Upper lobe of left lung (tissue), 6 donors: ENCODE measurements around the gene NOLC1. TPM values are rescaled to one million over a fixed set of nuclear protein-coding genes. Genes with fewer than 3 reads are reported as not detected.
"Not testable (repeated sequence)": the region's sequence is repeated elsewhere in the genome, so short reads cannot be mapped to it uniquely, and the experiment has no call there.

Source experiments
- ATAC-seq, 2 donors: fragments of 200-7000 bp; cut with Tn5 transposase; one replicate each; pipeline ENCODE4 v1.9.1; 2022; ENCODE audit warnings: mild to moderate bottlenecking in 2 of 2, moderate library complexity in 2 of 2; ENCODE audit not compliant: low FRiP score in 2 of 2
- DNase-seq, 2 donors: peaks; one replicate each; pipeline ENCODE4 v3.0.0-alpha.2; 2019 to 2020
- H3K27ac ChIP-seq, 4 donors: fragments of 200-600 bp; sonication (generic); one replicate each; pipeline ENCODE4 v1.5.1; 2016 to 2019
- H3K27me3 ChIP-seq, 4 donors: fragments of 200-600 bp; sonication (generic); one replicate each; pipeline ENCODE4 v1.5.1; 2017 to 2019
- H3K36me3 ChIP-seq, 4 donors: fragments of 200-600 bp; sonication (generic); one replicate each; pipeline ENCODE4 v1.5.1; 2016 to 2019
- H3K4me1 ChIP-seq, 4 donors: fragments of 200-600 bp; sonication (generic); one replicate each; pipeline ENCODE4 v1.5.1; 2018 to 2019
- H3K4me3 ChIP-seq, 4 donors: fragments of 200-600 bp; sonication (generic); one replicate each; pipeline ENCODE4 v1.5.1; 2017 to 2019; ENCODE audit warnings: mild to moderate bottlenecking in 2 of 4, moderate library complexity in 1 of 4
- H3K9me3 ChIP-seq, 4 donors: fragments of 200-600 bp; sonication (generic); one replicate each; pipeline ENCODE4 v1.5.1; 2018 to 2019
- EP300 ChIP-seq, 4 donors: sonication (generic); formaldehyde crosslinking; IDR thresholded peaks; one replicate each; pipeline ENCODE4 v1.5.1; 2017; ENCODE audit warnings: antibody characterized with exemption in 4 of 4, control low read depth in 2 of 4
- POLR2A ChIP-seq, 4 donors: fragments of 450-650 bp; IDR thresholded peaks; one replicate each; pipeline ENCODE4 v1.5.1; 2016 to 2017; ENCODE audit warnings: antibody characterized with exemption in 4 of 4, mild to moderate bottlenecking in 2 of 4
- POLR2AphosphoS5 ChIP-seq, 2 donors: sonication (generic); formaldehyde crosslinking; IDR thresholded peaks; one replicate each; pipeline ENCODE4 v1.5.1; 2017; ENCODE audit warnings: antibody characterized with exemption in 2 of 2
- WGBS, 2 donors: methylation state at CpG; one replicate each; pipeline ENCODE4 v1.1.5; 2017 to 2018; 5-methylcytosine and 5-hydroxymethylcytosine counted together
- total RNA-seq, 6 donors: library from RNA; depleted of rRNA in 4 of 6; stranded (reverse); fragments of >200 nt in 4 of 6; gene quantifications; one replicate each; pipeline versions ENCODE4 v1.1.0 to v1.2.1, GENCODE V29; 2016 to 2021
- TF ChIP-seq, protein P1 (sequence below), 6 experiments: fragments of 450-650 bp in 4 of 6; fragments of 200-600 bp in 2 of 6; sonication (generic) in 2 of 6; IDR thresholded peaks; one replicate each; pipeline ENCODE4 v1.5.1; 2016 to 2019; ENCODE audit warnings: antibody characterized with exemption in 6 of 6
- donor health status: DM: no; HTN: no; CAD: no; lungs with moderate emphysema.
- donor health status: DM: no; HTN: yes; CAD: no; lungs with severe emphysema.

Gene NOLC1
- total RNA-seq, 6 donors from 2014 or later = 21.4 to 72.8 (median 44.3) TPM

DNA sequence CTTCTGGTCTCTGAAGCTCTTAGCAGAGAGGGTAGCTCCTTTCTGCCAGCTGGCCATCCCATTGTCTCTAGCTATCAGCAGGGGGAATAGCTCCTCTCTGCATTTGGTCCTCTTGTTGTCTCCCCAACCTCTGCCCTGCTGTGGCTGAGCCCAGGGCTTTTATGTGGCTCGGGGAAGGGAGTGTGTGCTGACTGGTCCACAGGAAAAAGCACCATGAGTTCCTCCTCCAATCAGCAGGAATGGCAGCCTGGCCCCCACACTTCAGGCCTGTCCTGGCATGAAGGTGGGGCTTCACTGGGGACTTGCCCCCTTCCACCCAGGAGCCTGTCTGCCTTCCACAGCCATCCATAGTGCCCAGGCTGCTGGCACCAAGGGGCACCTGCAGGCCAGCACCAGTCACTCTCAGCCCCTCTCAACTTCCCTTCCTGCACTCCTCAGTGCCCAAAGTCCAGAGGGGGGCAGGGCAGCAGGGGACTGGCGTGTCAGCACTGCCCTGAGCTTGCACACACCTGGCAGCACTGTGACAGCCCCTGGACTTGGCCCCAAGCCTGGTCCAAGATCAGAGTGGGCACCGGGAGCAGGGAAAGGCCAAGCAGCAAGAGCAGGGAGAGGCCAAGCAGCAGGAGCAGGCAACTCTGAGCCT is 36.2 kb downstream of the NOLC1 start:
- ATAC-seq = peak in 1 of 2 donors; percentile 57
- WGBS, 2 donors = 37 to 78% methylated on average over 2 to 3 of the region's 3 CpGs
- no peaks in the 10 kb centered on the region for H3K9me3 ChIP-seq
- no peak overlapping the region for H3K4me3 ChIP-seq
- H3K4me1 ChIP-seq = peaks cover 0 to 11% (median 2%) of the 10 kb centered on the region in 4 donors
- H3K27ac ChIP-seq = no peak overlapping the region
- no peak for DNase-seq
- H3K36me3 ChIP-seq = no peaks in the 10 kb centered on the region
- no peaks in the 10 kb centered on the region for H3K27me3 ChIP-seq
- TF ChIP-seq POLR2AphosphoS5 (IDR thresholded peaks at IDR 0.05) = no peak
- no peak for TF ChIP-seq EP300 (IDR thresholded peaks at IDR 0.05)
- TF ChIP-seq POLR2A (IDR thresholded peaks at IDR 0.05) = no peak

DNA sequence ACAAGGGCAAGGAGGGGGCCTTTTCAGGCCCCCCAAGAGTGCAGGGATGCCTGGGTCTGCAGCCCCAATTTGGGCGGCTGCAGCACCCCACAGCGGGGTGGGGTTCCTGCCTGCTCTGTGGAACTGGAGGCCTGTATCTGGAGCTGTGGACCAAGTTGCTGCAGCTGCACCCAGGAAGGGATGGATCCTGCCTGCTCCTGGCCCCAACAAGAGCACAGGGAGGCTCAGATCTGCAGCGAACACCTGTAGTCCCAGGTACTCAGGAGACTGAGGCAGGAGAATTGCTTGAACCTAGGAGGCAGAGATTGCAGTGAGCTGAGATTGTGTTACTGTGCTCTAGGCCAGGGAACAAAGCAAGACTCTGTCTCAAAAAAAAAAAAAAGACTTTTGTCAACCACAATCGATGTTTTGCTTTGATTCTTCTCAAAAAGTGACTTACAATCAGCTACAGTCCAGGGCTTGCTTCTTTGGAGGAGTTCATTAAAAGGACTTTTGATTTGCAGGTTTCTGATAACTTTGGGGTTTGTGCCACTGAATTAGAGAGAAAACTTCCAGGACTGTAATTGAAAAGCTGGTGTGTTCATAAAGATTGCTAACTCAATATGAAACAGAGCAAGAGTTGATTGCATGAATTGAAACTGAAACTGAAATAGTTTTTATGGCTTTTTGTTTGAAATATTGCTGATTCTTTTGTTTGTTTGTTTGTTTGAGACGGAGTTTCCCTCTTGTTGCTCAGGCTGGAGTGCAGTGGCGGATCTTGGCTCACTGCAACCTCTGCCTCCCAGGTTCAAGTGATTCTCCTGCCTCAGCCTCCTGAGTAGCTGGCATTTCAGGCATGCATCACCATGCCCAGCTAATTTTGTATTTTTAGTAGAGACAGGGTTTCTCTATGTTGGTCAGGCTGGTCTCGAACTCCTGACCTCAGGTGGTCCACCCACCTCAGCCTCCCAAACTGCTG is 37.0 kb downstream of the NOLC1 start:
- peaks cover 0 to 11% (median 2%) of the 10 kb centered on the region in 4 donors for H3K4me1 ChIP-seq
- ATAC-seq = peak in 1 of 2 donors; percentile 53
- H3K27me3 ChIP-seq, H3K36me3 ChIP-seq, H3K9me3 ChIP-seq, DNase-seq: not testable (repeated sequence)
- 56 to 76% methylated on average over 5 to 7 of the region's 7 CpGs for WGBS, 2 donors
- H3K4me3 ChIP-seq = peak overlapping the region in 1 of 4 donors; percentile 8
- peak overlapping the region in 1 of 4 donors; percentile 7 for H3K27ac ChIP-seq

DNA sequence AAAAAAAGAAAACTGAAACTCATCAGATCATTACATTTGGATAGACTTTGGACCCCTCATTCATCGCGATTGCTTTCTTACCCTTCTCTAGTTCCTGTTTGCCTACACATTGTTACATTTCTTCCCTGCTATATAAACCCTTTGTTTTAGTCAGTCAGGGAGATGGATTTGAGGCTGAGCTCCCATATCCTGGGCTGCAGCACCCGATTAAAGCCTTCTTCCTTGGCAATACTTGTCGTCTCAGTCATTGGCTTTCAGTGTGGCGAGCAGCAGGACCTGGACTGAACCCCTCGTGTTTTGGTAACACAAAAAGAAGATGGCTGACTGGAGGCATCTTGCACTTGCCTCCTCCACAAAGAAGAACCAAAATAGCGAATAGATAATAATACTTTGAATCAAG is 39.8 kb downstream of the NOLC1 start:
- TF ChIP-seq POLR2AphosphoS5 (IDR thresholded peaks at IDR 0.05) (no peak), POLR2A (IDR thresholded peaks at IDR 0.05) (no peak), EP300 (IDR thresholded peaks at IDR 0.05) (no peak)
- TF ChIP-seq, protein P1, sequence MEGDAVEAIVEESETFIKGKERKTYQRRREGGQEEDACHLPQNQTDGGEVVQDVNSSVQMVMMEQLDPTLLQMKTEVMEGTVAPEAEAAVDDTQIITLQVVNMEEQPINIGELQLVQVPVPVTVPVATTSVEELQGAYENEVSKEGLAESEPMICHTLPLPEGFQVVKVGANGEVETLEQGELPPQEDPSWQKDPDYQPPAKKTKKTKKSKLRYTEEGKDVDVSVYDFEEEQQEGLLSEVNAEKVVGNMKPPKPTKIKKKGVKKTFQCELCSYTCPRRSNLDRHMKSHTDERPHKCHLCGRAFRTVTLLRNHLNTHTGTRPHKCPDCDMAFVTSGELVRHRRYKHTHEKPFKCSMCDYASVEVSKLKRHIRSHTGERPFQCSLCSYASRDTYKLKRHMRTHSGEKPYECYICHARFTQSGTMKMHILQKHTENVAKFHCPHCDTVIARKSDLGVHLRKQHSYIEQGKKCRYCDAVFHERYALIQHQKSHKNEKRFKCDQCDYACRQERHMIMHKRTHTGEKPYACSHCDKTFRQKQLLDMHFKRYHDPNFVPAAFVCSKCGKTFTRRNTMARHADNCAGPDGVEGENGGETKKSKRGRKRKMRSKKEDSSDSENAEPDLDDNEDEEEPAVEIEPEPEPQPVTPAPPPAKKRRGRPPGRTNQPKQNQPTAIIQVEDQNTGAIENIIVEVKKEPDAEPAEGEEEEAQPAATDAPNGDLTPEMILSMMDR (IDR thresholded peaks at IDR 0.05) = no peak
- no peak overlapping the region for H3K27ac ChIP-seq
- H3K27me3 ChIP-seq = no peaks in the 10 kb centered on the region
- H3K4me3 ChIP-seq = no peak overlapping the region
- DNase-seq (no peak), ATAC-seq (no peak)
- peaks cover 0 to 11% (median 2%) of the 10 kb centered on the region in 4 donors for H3K4me1 ChIP-seq
- 78 to 80% methylated on average over 7 of the region's 7 CpGs for WGBS, 2 donors
- H3K9me3 ChIP-seq = no peaks in the 10 kb centered on the region
- no peaks in the 10 kb centered on the region for H3K36me3 ChIP-seq

DNA sequence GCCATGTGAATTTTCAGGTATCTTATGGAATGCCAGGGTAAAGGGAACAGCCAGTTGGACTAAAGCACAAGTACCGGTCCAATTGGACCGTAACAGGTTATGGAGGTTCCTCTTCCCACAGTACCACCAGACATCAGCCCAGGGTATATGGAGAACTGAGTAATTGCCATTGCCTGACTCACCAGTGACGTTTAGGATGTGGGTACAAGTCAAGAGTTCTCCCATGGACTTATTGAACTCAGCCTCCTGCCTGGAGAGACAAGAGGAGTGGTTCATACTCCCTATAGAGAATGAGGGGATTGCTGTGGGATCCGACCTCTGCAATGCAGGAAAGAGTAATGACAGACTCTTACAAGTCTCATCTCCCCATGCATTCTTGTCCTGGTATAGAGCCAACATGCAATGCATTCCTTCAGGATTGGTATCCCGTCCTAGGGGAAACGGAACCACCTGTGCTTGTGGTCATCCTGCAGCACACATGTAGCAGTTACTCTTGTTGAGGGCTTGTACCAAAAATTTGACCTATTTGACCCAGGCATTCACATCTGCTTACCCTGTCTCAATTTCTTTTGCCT is 43.2 kb downstream of the NOLC1 start:
- Histone ChIP-seq H3K27ac (no peak overlapping the region), H3K4me3 (no peak overlapping the region), H3K4me1 (no peaks in the 10 kb centered on the region), H3K36me3 (no peaks in the 10 kb centered on the region), H3K27me3 (no peaks in the 10 kb centered on the region), H3K9me3 (no peaks in the 10 kb centered on the region)
- ATAC-seq = no peak
- TF ChIP-seq POLR2AphosphoS5 (IDR thresholded peaks at IDR 0.05) = no peak
- TF ChIP-seq, protein P1 (IDR thresholded peaks at IDR 0.05) = no peak
- TF ChIP-seq POLR2A (IDR thresholded peaks at IDR 0.05) = no peak
- no peak for TF ChIP-seq EP300 (IDR thresholded peaks at IDR 0.05)
- WGBS, 2 donors = 81 to 85% methylated on average over 6 of the region's 6 CpGs
- DNase-seq = no peak

DNA sequence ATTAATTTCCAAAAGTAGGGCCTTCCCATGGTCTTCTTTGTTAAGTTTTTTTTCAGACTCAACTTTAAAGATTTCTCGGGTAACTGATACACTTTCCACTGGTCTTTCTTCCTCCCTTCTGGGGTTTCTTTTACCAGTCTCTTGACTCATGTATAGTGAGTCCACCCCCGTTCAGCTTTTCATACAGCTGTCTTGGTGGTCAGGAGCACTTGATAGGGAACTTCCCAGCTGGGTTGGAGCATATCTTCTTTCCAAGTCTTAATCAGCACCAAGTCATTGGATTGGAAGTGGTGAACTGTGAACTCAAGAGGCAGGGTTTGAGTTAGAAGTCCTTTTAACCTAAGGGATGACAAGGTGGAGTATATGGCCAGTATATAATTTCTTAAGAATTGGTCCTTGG is 44.7 kb downstream of the NOLC1 start:
- H3K36me3 ChIP-seq = no peaks in the 10 kb centered on the region
- ATAC-seq (no peak), DNase-seq (no peak)
- TF ChIP-seq POLR2AphosphoS5 (IDR thresholded peaks at IDR 0.05) (no peak), EP300 (IDR thresholded peaks at IDR 0.05) (no peak), POLR2A (IDR thresholded peaks at IDR 0.05) (no peak)
- TF ChIP-seq, protein P1 (IDR thresholded peaks at IDR 0.05) = no peak
- no peaks in the 10 kb centered on the region for H3K27me3 ChIP-seq
- H3K4me3 ChIP-seq = no peak overlapping the region
- H3K27ac ChIP-seq = no peak overlapping the region
- no peaks in the 10 kb centered on the region for H3K9me3 ChIP-seq
- H3K4me1 ChIP-seq = no peaks in the 10 kb centered on the region
- 71 to 76% methylated on average over 2 of the region's 2 CpGs for WGBS, 2 donors
